GM19463 (cell line): ENCODE results near the gene ATAD3A.
"Not testable (repeated sequence)": the region's sequence is repeated elsewhere in the genome, so short reads cannot be mapped to it uniquely, and the experiment has no call there.

Experiments
- ATAC-seq: cut with Tn5 transposase; IDR thresholded peaks from one replicate; pipeline ENCODE4 v1.9.1; 2021; ENCODE audit warnings: mild to moderate bottlenecking, moderate library complexity; ENCODE audit not compliant: unreplicated experiment

The ATAD3A gene

GRCh38 chr1:1522536-1522935, 10.6 kb downstream of the ATAD3A start:
- not testable (repeated sequence) for ATAC-seq

GRCh38 chr1:1523226-1523625, 11.3 kb downstream of the ATAD3A start:
- ATAC-seq: not testable (repeated sequence)

- not testable (repeated sequence) for ATAC-seq
These were observed 11.7 kb downstream of the ATAD3A start for GRCh38 chr1:1523651-1524050.

GRCh38 chr1:1524750-1525383, 12.9 kb downstream of the ATAD3A start:
- ATAC-seq: not testable (repeated sequence)

GRCh38 chr1:1526476-1526875, 14.5 kb downstream of the ATAD3A start:
- not testable (repeated sequence) for ATAC-seq

DNA sequence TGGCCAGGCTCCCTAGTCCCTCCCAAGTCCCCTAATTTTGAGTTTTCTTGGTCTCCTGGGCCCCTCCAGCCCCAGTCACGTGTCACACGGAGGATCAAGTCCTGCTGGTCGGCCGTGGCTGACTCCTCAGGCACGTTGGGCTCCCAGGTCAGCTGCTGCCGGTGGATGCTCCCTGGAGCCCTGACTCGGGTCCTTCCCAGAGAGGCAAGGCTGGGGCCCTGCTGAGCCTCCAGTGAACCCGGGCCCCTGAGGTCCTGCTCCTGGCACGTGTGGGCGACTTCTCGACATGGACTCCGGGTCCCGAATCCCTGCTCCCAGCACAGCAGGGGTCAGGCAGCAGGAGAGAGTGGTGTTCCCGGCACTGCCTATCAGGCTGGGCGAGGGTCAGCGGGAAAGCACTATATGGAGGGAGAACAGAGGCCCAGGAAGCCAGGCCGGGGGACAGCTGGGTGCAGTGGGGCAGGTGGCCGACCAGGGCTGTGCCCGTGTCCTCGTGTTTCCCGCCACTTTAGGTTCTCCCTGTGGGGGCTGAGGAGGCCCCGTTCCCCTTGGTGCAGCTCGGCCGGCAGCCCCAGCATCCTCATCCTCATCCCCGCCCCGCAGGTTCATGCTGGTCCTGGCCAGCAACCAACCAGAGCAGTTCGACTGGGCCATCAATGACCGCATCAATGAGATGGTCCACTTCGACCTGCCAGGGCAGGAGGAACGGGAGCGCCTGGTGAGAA, 15.3 kb downstream of the ATAD3A start:
- no peak for ATAC-seq

DNA sequence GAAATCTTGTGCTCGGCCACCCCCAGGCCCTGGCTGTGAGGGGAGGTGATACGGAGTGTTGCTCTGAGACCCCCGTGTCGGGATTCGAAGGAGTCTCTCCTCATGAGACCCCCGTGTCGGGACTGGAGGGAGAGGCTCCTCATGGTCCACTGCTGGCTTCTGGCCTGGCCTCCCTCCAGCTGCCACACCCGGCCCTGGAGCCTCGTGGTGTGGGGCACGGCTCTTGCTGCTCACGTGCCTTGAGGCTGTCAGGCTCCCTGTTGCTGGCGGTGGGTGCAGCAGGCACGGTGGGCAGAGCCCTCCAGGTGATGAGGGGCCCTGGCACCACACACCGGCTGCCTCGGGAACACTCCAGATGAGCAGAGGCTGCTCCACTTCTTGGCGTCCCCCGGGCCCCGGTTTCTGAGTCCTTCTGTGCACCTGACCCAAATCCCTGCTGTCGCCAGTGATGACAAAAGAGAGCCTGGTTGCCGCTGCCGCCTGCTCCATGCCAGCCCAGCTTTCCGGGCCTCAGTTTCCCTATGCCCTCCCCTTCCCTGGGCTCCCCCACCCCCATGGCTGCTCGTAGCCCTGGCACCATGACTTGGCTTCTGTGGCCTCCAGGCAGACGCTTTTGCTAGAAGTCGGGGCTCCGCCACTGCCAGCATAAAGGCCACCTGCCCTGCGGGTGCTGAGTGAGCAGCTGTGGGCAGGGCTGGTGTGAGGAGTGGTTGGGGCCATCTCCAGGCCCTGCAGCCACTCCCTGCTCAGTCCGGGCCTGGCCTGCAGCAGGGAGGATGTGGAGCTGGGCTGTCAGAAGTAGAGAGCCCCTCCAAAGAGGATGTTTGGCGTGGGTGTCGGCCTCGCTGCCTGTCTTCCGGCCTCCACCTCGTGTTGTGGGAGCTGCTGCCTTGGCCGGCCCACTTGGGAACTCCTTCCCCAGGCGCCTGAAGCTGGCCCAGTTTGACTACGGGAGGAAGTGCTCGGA, 16.6 kb downstream of the ATAD3A start:
- no peak for ATAC-seq

GRCh38 chr1:1529321-1529720, 17.4 kb downstream of the ATAD3A start:
- no peak for ATAC-seq

- no peak for ATAC-seq
These were observed 18.0 kb downstream of the ATAD3A start for GRCh38 chr1:1529936-1530335.

DNA sequence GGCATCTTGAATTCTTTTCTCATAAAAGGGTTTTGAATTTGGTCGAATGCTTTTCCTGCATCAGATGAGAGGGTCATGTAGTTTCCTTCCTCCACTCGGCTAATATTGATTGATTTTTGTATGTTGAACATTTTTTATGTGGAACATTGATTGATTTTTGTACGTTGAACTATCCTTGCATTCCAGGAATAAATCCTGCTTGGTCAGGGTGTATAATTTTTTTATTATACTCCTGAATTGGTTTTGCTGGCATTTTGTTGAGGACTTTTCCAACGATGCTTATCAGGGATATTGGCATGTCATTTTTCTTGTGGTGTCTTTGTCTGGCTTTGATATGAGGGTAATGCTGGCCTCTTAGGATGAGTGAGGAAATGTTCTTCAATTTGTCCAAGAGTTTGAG, 20.0 kb downstream of the ATAD3A start:
- ATAC-seq: no peak

DNA sequence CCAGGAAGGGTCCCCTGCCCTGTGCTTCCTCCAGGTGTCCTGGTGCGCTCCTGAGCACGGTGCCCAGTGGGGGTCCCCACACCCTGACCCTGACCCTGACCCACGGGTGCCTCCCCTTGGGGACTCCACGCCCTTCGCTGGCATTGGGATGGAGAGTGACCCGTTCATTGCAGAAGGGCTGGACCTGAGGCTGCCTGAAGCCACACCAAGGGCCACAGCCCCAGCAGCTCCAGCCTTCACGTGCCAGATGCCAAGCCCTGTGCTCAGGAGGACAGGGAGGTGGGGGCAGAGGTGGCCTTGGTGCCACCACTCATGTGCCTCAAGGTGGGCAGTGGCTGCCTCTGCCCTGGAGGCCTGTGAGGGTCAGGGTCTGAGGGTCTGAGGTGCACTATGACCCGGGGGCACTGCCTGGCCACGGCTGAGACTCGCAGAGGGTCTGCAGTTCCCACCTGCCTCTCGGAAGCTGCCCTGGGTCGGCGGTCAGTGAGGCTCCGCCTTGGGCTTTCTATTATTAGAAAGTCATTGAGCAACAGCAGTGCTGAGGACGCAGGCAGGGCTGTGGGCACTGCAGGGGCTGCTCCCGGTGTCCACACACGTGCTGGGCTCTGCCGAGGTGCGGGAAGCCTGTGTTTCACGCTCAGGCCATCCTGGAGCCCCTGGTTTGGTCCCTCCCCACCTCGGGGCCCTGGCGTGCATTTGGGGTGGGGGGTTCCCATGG, 21.4 kb downstream of the ATAD3A start:
- not testable (repeated sequence) for ATAC-seq

- ATAC-seq: not testable (repeated sequence)
These were observed 21.9 kb downstream of the ATAD3A start for GRCh38 chr1:1533894-1534291.

- ATAC-seq: no peak
These were observed 22.6 kb downstream of the ATAD3A start for GRCh38 chr1:1534401-1535154.

GRCh38 chr1:1535201-1536018, 23.4 kb downstream of the ATAD3A start:
- ATAC-seq: no peak

DNA sequence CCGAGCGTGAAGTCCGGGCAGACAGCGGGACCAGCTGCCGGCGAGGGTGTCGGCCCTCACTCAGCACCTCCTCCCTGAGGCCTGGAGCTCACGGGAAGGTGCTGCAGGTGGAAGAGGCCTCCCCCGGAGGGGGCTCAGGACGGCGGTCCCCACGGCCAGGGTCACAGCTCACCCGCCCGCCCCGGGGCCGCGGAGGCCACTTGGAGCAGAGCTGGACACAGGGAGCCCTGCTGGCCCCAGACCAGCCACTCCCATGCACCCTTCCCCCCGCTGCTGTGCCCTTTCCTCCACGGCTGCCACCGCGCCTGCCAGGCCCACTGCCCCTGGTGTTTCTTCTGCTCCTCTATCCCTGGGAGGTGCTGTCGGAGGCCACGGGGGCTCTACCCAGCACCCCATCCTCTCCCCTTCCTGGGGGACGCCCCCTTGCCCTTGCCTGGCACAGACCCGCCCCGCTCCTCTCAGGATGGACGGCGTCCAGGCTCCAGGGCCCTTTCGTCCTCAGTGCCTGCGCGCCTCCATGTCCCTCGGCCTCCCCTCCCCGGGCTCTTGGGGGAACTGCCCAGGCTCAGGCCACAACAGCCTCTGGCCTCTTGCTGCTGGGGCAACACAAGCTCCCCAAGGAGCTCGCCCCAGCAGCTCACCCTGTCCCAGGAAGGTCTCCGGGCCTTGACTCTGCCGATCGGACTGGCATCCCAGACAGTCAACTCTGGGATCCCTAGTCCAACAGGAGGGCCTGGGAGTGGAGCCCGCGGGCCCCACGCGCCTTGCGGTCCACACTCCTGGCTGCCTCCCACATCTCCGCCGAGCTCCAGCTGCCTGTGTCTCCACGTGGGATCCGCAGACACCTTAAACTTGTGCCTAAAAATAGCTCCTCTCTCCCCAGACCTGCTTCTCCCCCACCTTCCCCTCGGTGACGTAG, 24.3 kb downstream of the ATAD3A start:
- ATAC-seq: no peak

- no peak for ATAC-seq
These were observed 25.1 kb downstream of the ATAD3A start for GRCh38 chr1:1536938-1537546.

DNA sequence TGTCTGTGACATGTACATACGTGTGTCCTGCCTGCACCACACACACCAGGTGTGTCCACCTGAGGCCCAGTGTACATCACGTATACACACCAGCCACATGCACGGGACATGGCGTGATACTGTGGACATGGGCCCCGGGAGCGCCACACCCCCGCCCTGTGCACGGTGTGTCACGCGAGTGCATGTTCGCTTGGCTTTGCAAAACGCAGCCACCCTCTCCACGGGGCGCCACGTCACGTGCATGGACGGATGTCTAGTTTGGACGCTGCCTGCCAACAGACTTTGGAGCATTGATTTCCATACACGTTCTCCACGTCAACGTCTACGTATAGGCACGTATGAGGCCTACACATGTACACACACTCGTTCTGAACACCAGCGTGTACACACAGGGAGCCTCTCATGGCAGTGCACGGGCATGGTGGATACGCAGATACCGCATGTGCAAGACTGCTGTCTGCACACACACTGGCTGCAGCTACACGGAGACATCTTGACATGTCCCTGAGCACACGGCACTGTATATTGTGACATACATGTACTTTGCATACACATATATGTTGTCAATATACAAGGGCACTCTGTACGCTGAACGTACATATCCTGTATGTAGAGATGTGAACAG, 25.8 kb downstream of the ATAD3A start:
- ATAC-seq: no peak
